Activated CD8-positive, alpha-beta memory T cell treated with anti-CD3 and anti-CD28 coated beads for 36 hours (primary cell): ENCODE data around the gene KRT80. TPM values are rescaled to one million over a fixed set of nuclear protein-coding genes. Genes with fewer than 3 reads are reported as not detected.

ENCODE experiments used
- CTCF ChIA-PET: fragments of 350-600 bp; sonication (Branson Sonifier 250); formaldehyde crosslinking; loops from one replicate; lab custom pipeline; 2021; ENCODE audit warnings: antibody characterized with exemption; lab: Charles Lee
- POLR2A ChIA-PET: fragments of 350-600 bp; sonication (Branson Sonifier 250); formaldehyde crosslinking; loops from one replicate; lab custom pipeline; 2021; ENCODE audit warnings: antibody characterized with exemption; lab: Charles Lee
- total RNA-seq, 2 experiments: library from RNA; stranded (reverse); gene quantifications; one replicate each; pipeline ENCODE4 v1.2.3, GENCODE V29; 2021

Gene KRT80
- total RNA-seq, 2 experiments from 2014 or later = not detected

- ChIA-PET POLR2A (no interaction called here), CTCF (interaction anchor here (1.0 to 1.1 kb wide), 4 partner anchors 9 to 114 kb away, joined by 3 read pairs; no protein-coding TSS in a partner anchor)
These were observed 22.0 kb upstream of the KRT80 start for GRCh38 chr12:52213564-52214420.

GRCh38 chr12:52212701-52213563 lies 21.1 kb upstream of the KRT80 start:
- CTCF ChIA-PET = interaction anchor here (1.0 to 1.1 kb wide), 4 partner anchors 9 to 27 kb away, joined by 3 read pairs; no protein-coding TSS in a partner anchor
- POLR2A ChIA-PET = no interaction called here

GRCh38 chr12:52211716-52212585 lies 20.1 kb upstream of the KRT80 start:
- CTCF ChIA-PET = interaction anchor here (1.0 kb wide), 1 partner anchor 11 kb away, joined by 3 read pairs; no protein-coding TSS in a partner anchor
- POLR2A ChIA-PET = no interaction called here

- ChIA-PET CTCF (no interaction called here), POLR2A (no interaction called here)
These were observed 19.3 kb upstream of the KRT80 start for GRCh38 chr12:52210925-52211650.

- ChIA-PET POLR2A (no interaction called here), CTCF (no interaction called here)
These were observed 18.5 kb upstream of the KRT80 start for GRCh38 chr12:52210186-52210924.

GRCh38 chr12:52209321-52209720 lies 17.5 kb upstream of the KRT80 start:
- POLR2A ChIA-PET = no interaction called here
- CTCF ChIA-PET = no interaction called here

- ChIA-PET CTCF (no interaction called here), POLR2A (no interaction called here)
These were observed 16.8 kb upstream of the KRT80 start for GRCh38 chr12:52208424-52209165.

GRCh38 chr12:52207895-52208294 lies 16.1 kb upstream of the KRT80 start:
- CTCF ChIA-PET = no interaction called here
- POLR2A ChIA-PET = no interaction called here

GRCh38 chr12:52207106-52207505 lies 15.3 kb upstream of the KRT80 start:
- POLR2A ChIA-PET = no interaction called here
- CTCF ChIA-PET = interaction anchor here (0.9 kb wide), 1 partner anchor 14 kb away, joined by 5 read pairs; no protein-coding TSS in a partner anchor

GRCh38 chr12:52206304-52207040 lies 14.7 kb upstream of the KRT80 start:
- POLR2A ChIA-PET = no interaction called here
- CTCF ChIA-PET = interaction anchor here (0.9 kb wide), 1 partner anchor 15 kb away, joined by 5 read pairs; no protein-coding TSS in a partner anchor

- ChIA-PET CTCF (no interaction called here), POLR2A (no interaction called here)
These were observed 13.9 kb upstream of the KRT80 start for GRCh38 chr12:52205612-52206303.

- ChIA-PET POLR2A (no interaction called here), CTCF (no interaction called here)
These were observed 13.2 kb upstream of the KRT80 start for GRCh38 chr12:52204931-52205505.

GRCh38 chr12:52204095-52204930 lies 12.5 kb upstream of the KRT80 start:
- ChIA-PET CTCF (no interaction called here), POLR2A (no interaction called here)

- CTCF ChIA-PET = no interaction called here
- POLR2A ChIA-PET = no interaction called here
These were observed 11.5 kb upstream of the KRT80 start for GRCh38 chr12:52203079-52203921.
